Measurements from ENCODE around the gene AAGAB.

DNA sequence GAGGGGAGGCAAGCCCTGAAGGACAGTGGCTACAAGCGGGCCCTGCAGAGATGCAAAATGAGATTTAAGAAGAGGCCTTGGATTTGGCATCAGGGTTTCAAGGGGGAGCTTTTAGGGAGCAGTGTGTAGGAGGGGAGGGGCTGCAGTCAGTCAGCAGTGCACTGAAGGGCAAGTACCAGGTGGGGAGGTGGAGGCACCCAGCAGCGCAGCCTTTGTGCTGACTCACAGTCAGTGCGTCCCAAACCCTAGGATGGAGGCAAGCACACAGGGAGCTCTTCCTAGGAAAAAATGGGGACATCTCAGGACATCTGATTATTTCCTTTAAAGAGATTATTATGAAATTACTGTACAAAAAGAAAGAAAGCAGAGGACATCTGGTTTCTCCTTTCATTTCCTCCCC, 80.0 kb downstream of the AAGAB start:
- TF ChIP-seq CTCF (IDR thresholded peaks at IDR 0.05), result no peak
- no peak for TF ChIP-seq POLR2A (IDR thresholded peaks at IDR 0.05)
- no peak for TF ChIP-seq POLR2AphosphoS5 (IDR thresholded peaks at IDR 0.05)

Data from prostate gland (tissue), 2 donors.